HG03045 (cell line): ENCODE results near the gene METTL13.

ENCODE experiments used
- ATAC-seq: cut with Tn5 transposase; IDR thresholded peaks from one replicate; pipeline ENCODE4 v1.9.1; 2021; ENCODE audit warnings: mild to moderate bottlenecking, moderate library complexity; ENCODE audit not compliant: unreplicated experiment

METTL13 gene

GRCh38 chr1:171844381-171844780 lies 62.9 kb downstream of the METTL13 start:
- no peak for ATAC-seq

- ATAC-seq: no peak
Measured at GRCh38 chr1:171845998-171846397, 64.5 kb downstream of the METTL13 start.
